Heart right ventricle (tissue), 16 donors: ENCODE data around the gene UST. TPM values are rescaled to one million over a fixed set of nuclear protein-coding genes. Genes with fewer than 3 reads are reported as not detected.
"Not testable (repeated sequence)": the region's sequence is repeated elsewhere in the genome, so short reads cannot be mapped to it uniquely, and the experiment has no call there.

Experiments
- ATAC-seq, 8 donors: fragments of 200-7000 bp; cut with Tn5 transposase; one replicate each; pipeline ENCODE4 v1.9.1; 2020; ENCODE audit warnings: mild to moderate bottlenecking in 8 of 8, moderate library complexity in 8 of 8, moderate number of reproducible peaks in 1 of 8
- DNase-seq, 2 donors: peaks; one replicate each; pipeline ENCODE4 v3.0.0-alpha.2; 2020
- H3K27ac ChIP-seq, 10 donors: fragments of 200-600 bp; sonication (generic) in 2 of 10; one replicate each; pipeline versions ENCODE4 v1.5.0 to v1.8.0; 2020 to 2022; ENCODE audit warnings: mild to moderate bottlenecking in 3 of 10
- H3K27me3 ChIP-seq, 7 donors: fragments of 200-600 bp; one replicate each; pipeline ENCODE4 v1.8.0; 2021 to 2022; ENCODE audit warnings: mild to moderate bottlenecking in 2 of 7
- H3K36me3 ChIP-seq, 9 donors: fragments of 200-600 bp; sonication (generic) in 1 of 9; one replicate each; pipeline versions ENCODE4 v1.5.0 to v1.8.0; 2020 to 2022; ENCODE audit warnings: mild to moderate bottlenecking in 2 of 9
- H3K4me1 ChIP-seq, 9 donors: fragments of 200-600 bp; sonication (generic) in 1 of 9; one replicate each; pipeline versions ENCODE4 v1.5.0 to v1.8.0; 2020 to 2022; ENCODE audit warnings: mild to moderate bottlenecking in 4 of 9
- H3K4me3 ChIP-seq, 10 donors: fragments of 200-600 bp; sonication (generic) in 2 of 10; one replicate each; pipeline versions ENCODE4 v1.5.0 to v1.8.0; 2020 to 2022; ENCODE audit warnings: mild to moderate bottlenecking in 7 of 10, moderate library complexity in 2 of 10
- H3K9me3 ChIP-seq, 11 donors: fragments of 200-600 bp in 10 of 11; sonication (generic) in 2 of 11; one replicate each; pipeline versions ENCODE4 v1.5.0 to v1.8.0; 2013 to 2022; ENCODE audit warnings: mild to moderate bottlenecking in 2 of 11, control low read depth in 1 of 11, moderate library complexity in 1 of 11
- CTCF ChIP-seq, 9 donors: fragments of 200-600 bp; sonication (generic) in 2 of 9; IDR thresholded peaks; one replicate each; pipeline versions ENCODE4 v1.5.0 to v1.8.0; 2021 to 2022; ENCODE audit warnings: antibody characterized with exemption in 9 of 9, mild to moderate bottlenecking in 5 of 9, moderate library complexity in 1 of 9
- WGBS, 2 donors: extraction: QIAGEN DNeasy Blood & Tissue Kit; methylation state at CpG; one replicate each; pipeline ENCODE4 v1.1.7; 2013; ENCODE audit warnings: inconsistent platforms in 1 of 2; 5-methylcytosine and 5-hydroxymethylcytosine counted together
- intact Hi-C, 10 donors: fragments of 100-400 bp; cut with DNase I; formaldehyde crosslinking; loops; one replicate each; pipeline versions ENCODE4 v1.11.1 to v1.14.2; 2022
- polyA plus RNA-seq, 2 donors: library from polyadenylated mRNA; stranded (reverse); fragments of 200-250 nt; gene quantifications; one replicate each; pipeline ENCODE4 v1.2.3, GENCODE V29; 2013
- total RNA-seq, 10 donors: library from RNA; stranded (reverse); fragmentation: NEBNext Ultra II Directional in 3 of 10; extraction: Animal tissue kit (Norgen Biotek cat#: 25700) in 3 of 10; gene quantifications; one replicate each; pipeline versions ENCODE4 v1.2.1 to v1.2.4, GENCODE V29; 2021 to 2023
- donor health status: Arrhythmogenic right ventricular cardiomyopathy.
- donor health status: ischemic (EF 13 %, LVEDD 7.1; RV severe dilation, severe dysfunction).
- donor health status: healthy with polysubstance abuse.
- donor health status: DM: no; HTN: yes; CAD: no.
- donor health status: DM: no; HTN: no; CAD: no.
- donor health status: ischemic (EF 25% LVEDD 6.9; RV normal size, moderate dysfunction).
- donor health status: ischemic (EF 25% LVEDD 5.7; RV mildly dilated, moderate dysfunction).
- donor health status: healthy.
- donor health status: DM: yes; HTN: yes; CAD: no.
- donor health status: Ischemic cardiomyopathy.
- donor health status: ischemic (EF 35%, LVEDD 5.7; RV mildly dilated, moderate dysfunction).
- donor health status: nonischemic (EF 11% LVEDD 7.7; RV severe dilation, severe dysfunction).
- donor health status: DM: yes; HTN: yes; CAD: no.
- donor health status: PGD.
- donor health status: ischemic (EF 29% LVEDD 5.4; RV normal size, mild dysfunction).
- donor health status: nonischemic (EF 23%, LVEDD 6.1; RV moderate dilation, normal function).

The UST gene
- total and polyA plus RNA-seq, 12 donors: 1.6 to 4.1 (median 2.3) TPM

- H3K36me3 ChIP-seq: no peaks in the 10 kb centered on the region
- peaks cover 0 to 24% (median 18%) of the 10 kb centered on the region in 9 donors for H3K4me1 ChIP-seq
- H3K27ac ChIP-seq: no peak overlapping the region
- DNase-seq (no peak), ATAC-seq (no peak)
- H3K27me3 ChIP-seq: no peaks in the 10 kb centered on the region
- H3K9me3 ChIP-seq: peaks cover 0 to 25% (median 12%) of the 10 kb centered on the region in 11 donors
- intact Hi-C loops: no loop called here
- TF ChIP-seq CTCF (IDR thresholded peaks at IDR 0.05): no peak
- no peak overlapping the region for H3K4me3 ChIP-seq
These were observed 254.6 kb downstream of the UST start for GRCh38 chr6:149001422-149001821.

GRCh38 chr6:149003560-149003959, 256.7 kb downstream of the UST start:
- Histone ChIP-seq H3K9me3 (peaks cover 0 to 25% (median 12%) of the 10 kb centered on the region in 11 donors), H3K4me1 (peaks cover 0 to 20% (median 18%) of the 10 kb centered on the region in 9 donors), H3K27ac (no peak overlapping the region), H3K4me3 (no peak overlapping the region), H3K36me3 (no peaks in the 10 kb centered on the region), H3K27me3 (no peaks in the 10 kb centered on the region)
- whole genome bisulfite sequencing, 2 donors: 80 to 94% methylated on average over 7 of the region's 7 CpGs
- no peak for ATAC-seq
- intact Hi-C loops: no loop called here
- TF ChIP-seq CTCF (IDR thresholded peaks at IDR 0.05): no peak
- DNase-seq: no peak

- Histone ChIP-seq H3K4me1 (peaks cover 0 to 9% (median 8%) of the 10 kb centered on the region in 9 donors), H3K36me3 (no peaks in the 10 kb centered on the region), H3K4me3 (no peak overlapping the region), H3K27ac (no peak overlapping the region), H3K9me3 (peaks cover 0 to 25% (median 12%) of the 10 kb centered on the region in 11 donors), H3K27me3 (no peaks in the 10 kb centered on the region)
- no peak for ATAC-seq
- WGBS, 2 donors: 94 to 95% methylated on average over 4 of the region's 4 CpGs
- no peak for TF ChIP-seq CTCF (IDR thresholded peaks at IDR 0.05)
- DNase-seq: no peak
- intact Hi-C loops: no loop called here
These were observed 257.8 kb downstream of the UST start for GRCh38 chr6:149004664-149005063.

GRCh38 chr6:149006236-149006635, 259.4 kb downstream of the UST start:
- H3K36me3 ChIP-seq, H3K4me3 ChIP-seq, H3K27me3 ChIP-seq, H3K27ac ChIP-seq, H3K4me1 ChIP-seq, ATAC-seq, DNase-seq, intact Hi-C loops: not testable (repeated sequence)
- H3K9me3 ChIP-seq: peaks cover 0 to 18% (median 7%) of the 10 kb centered on the region in 11 donors
- 85 to 89% methylated on average over 1 of the region's 1 CpG for WGBS, 2 donors

- Histone ChIP-seq H3K27me3 (no peaks in the 10 kb centered on the region), H3K27ac (no peak overlapping the region), H3K4me3 (no peak overlapping the region), H3K4me1 (no peaks in the 10 kb centered on the region), H3K9me3 (peaks cover 0 to 13% (median 3%) of the 10 kb centered on the region in 11 donors), H3K36me3 (no peaks in the 10 kb centered on the region)
- DNase-seq (no peak), ATAC-seq (no peak)
- intact Hi-C loops: no loop called here
- no peak for TF ChIP-seq CTCF (IDR thresholded peaks at IDR 0.05)
- 80 to 98% methylated on average over 3 of the region's 3 CpGs for WGBS, 2 donors
These were observed 259.8 kb downstream of the UST start for GRCh38 chr6:149006671-149007070.
